Tibial nerve (tissue), 4 donors: ENCODE results near the gene KCNH5.

Source experiments
- EP300 ChIP-seq, 2 donors: sonication (generic); formaldehyde crosslinking; IDR thresholded peaks; one replicate each; pipeline ENCODE4 v1.6.1; 2017; ENCODE audit warnings: antibody characterized with exemption in 2 of 2, mild to moderate bottlenecking in 1 of 2
- TF ChIP-seq, protein P1 (sequence below), 5 experiments: fragments of 200-600 bp in 3 of 5; fragments of 450-650 bp in 2 of 5; sonication (generic) in 3 of 5; IDR thresholded peaks; one replicate each; pipeline ENCODE4 v1.5.1; 2016 to 2019; ENCODE audit warnings: antibody characterized with exemption in 5 of 5, mild to moderate bottlenecking in 3 of 5, moderate library complexity in 2 of 5

DNA sequence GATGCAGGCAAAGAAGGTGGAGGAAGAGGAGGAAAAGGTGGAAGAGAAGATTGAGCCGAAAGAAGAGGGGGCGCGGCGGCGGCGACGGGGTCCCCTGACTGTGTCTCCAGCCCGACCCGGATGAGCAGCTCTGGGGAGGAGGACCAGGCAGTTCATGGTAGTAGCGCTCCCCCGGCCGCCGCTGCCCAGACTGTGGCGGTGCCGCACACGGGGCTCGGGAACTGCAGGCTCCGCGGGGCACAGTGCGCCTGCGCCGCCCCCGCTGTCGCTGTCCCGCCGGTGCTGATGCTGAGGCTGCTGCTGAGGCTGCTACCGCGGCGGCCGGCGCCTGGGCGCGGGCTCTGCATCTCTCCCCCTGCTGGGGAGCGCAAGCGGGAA, at the start of gene KCNH5:
- TF ChIP-seq, protein P1, sequence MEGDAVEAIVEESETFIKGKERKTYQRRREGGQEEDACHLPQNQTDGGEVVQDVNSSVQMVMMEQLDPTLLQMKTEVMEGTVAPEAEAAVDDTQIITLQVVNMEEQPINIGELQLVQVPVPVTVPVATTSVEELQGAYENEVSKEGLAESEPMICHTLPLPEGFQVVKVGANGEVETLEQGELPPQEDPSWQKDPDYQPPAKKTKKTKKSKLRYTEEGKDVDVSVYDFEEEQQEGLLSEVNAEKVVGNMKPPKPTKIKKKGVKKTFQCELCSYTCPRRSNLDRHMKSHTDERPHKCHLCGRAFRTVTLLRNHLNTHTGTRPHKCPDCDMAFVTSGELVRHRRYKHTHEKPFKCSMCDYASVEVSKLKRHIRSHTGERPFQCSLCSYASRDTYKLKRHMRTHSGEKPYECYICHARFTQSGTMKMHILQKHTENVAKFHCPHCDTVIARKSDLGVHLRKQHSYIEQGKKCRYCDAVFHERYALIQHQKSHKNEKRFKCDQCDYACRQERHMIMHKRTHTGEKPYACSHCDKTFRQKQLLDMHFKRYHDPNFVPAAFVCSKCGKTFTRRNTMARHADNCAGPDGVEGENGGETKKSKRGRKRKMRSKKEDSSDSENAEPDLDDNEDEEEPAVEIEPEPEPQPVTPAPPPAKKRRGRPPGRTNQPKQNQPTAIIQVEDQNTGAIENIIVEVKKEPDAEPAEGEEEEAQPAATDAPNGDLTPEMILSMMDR (IDR thresholded peaks at IDR 0.05), result no peak
- TF ChIP-seq EP300 (IDR thresholded peaks at IDR 0.05), result no peak
